ENCODE data around the gene GAPT.
"Not testable (repeated sequence)": the region's sequence is repeated elsewhere in the genome, so short reads cannot be mapped to it uniquely, and the experiment has no call there.

The GAPT gene

DNA sequence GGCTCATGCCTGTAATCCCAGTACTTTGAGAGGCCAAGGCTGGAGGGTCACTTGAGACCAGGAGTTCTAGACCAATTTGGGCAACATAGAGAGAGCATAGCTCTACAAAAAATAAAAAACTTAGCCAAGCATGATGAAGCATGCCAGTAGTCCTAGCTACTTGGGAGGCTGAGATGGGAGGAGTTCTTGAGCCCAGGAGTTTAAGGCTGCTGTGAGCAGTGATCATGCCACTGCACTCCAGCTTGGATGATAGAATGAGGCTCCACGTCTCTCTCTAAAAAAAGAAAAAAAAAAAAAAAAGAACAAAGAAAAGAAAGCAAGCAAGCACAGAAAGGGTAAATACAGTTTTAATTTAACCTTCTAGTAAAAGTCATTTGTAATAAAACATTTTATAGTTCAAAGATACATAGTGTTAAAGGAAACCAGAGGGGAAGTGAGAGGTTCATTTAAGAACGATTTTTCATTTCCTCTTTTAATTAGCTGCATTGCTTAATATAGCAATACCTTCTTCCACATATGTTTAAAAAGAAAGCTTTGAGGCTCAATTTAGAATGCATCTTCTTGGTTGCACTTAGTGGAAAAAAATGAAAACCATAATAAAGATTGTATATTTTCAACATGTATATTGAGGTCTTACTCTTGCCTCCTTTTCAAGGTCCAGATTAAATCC is 14.9 kb downstream of the GAPT start:
- DNase-seq, result no peak

GRCh38 chr5:58507715-58508114 is 16.5 kb downstream of the GAPT start:
- no peak for DNase-seq

- no peak for DNase-seq
Observed at GRCh38 chr5:58517198-58517597, 26.0 kb downstream of the GAPT start.

- DNase-seq, result no peak
Observed at GRCh38 chr5:58523956-58524355, 32.7 kb downstream of the GAPT start.

- DNase-seq, result no peak
Observed at GRCh38 chr5:58524571-58524970, 33.3 kb downstream of the GAPT start.

GRCh38 chr5:58530942-58531490 is 39.8 kb downstream of the GAPT start:
- DNase-seq, result no peak

- not testable (repeated sequence) for DNase-seq
Observed at GRCh38 chr5:58541935-58542334, 50.7 kb downstream of the GAPT start.

- peak; percentile 41 for DNase-seq
Observed at GRCh38 chr5:58542709-58543108, 51.5 kb downstream of the GAPT start.

DNA sequence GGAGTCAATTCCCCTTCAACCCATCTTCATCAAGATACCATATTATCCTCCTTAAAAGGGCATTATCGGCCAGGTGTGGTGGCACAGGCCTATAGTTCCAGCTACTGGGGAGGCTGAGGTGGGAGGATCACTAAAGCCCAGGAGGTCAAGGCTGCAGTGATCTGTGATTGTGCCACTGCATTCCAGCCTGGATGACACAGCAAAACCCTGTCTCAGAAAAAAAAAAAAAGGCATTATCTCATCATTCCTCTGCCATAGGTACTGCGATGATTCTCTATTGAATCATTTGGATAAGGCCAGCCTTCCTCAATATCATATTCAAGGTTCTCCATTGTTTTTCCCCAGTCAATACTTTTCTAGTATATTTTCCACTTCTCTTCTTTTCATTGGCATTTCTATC is 52.5 kb downstream of the GAPT start:
- no peak for DNase-seq

GRCh38 chr5:58544195-58544594 is 53.0 kb downstream of the GAPT start:
- no peak for DNase-seq

DNA sequence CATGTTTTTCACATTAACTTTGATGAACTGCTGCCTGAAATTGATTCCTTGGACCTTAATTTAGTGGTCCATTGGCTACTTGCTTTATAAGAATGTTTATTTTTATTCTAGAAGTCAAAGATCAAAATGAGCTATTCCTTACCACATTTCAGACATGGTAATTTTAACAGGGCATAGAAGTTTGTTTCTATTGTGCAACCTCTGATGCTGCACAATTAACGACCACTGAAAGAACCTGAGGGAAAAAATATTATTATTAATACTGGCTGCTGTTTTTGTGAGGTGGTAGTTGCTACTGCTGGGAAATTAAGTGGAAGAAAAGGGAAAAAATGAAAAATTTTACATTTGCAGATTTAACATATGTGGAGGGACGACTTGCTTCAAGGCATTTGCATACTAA is 53.7 kb downstream of the GAPT start:
- DNase-seq, result no peak

DNA sequence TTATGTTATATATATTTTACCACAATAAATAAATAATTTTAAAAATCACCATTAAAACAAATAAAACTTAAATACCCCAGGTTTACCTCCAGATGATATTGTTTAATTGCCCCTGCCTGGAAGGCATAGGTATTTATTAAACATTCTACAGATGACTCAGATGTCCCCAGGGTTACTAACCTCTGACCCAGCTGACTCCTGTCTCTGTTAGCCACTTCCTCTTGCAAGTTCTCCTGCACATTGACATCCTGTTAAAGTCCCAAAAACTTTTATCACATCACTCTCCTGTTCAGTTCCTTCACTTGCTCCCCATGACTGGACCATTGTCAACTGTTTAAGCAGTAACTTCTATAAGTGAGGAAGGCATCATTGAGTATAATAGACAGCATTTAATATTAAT is 54.7 kb downstream of the GAPT start:
- DNase-seq, result no peak

All from eye (tissue), 1 donor.